Measurements from ENCODE around the gene STH. TPM values are rescaled to one million over a fixed set of nuclear protein-coding genes. Genes with fewer than 3 reads are reported as not detected.
A peak's percentile ranks its signal among the peaks of the same experiment; 100 is the strongest.

Gene STH
- total and polyA plus RNA-seq, 2 of the 4 experiments (the other 2 are of a cell fraction), result not detected

DNA sequence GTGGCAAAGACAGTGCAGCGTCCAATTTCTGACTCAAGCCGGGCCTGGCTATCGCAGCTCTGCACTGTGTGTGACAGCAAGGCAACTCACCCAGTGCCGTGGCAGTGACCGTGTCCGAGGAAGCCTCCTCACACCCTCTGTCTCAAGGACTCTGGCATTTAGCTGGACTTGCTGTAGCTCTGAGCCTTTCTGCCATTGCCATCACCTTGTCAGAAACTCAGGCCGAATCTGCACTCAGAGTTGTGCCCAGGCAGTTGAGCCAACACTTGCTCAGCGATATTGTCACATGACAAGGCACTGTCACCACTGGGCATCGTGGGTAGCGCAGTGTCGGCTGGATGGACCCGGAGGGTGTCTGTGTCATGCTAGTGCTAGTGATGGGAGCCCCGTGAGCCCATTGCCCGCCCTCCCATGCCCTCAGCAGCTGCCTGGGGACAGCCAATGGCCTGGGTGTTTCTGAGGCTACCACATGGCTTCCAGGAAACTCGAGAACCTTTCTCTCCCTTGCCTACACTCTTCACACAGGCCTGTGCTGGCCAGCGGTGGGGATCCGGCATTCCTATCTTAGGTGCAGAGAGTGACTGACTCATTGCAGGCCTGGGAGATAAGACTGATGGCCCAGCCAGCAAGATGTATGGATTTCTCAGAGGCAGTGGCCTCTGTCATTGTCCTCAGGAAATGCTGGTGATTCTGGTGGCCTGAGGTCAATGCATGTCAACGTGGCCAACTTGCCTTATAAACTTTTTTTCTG is 22.1 kb upstream of the STH start:
- Histone ChIP-seq H3K4ac (ENCODE audit: low read depth, low read length) (no peak overlapping the region), H3K27me3 (ENCODE audit: control insufficient read depth, insufficient read depth, low read length) (peaks cover 42% of the 10 kb centered on the region), H3K9me1 (ENCODE audit: insufficient read depth, low read length) (no peaks in the 10 kb centered on the region), H2BK15ac (ENCODE audit: low read depth, low read length) (no peak overlapping the region), H3K9me3 (ENCODE audit: control insufficient read depth, insufficient read depth, low read length) (0 out of 2 replicates have a peak, but pooled peaks cover 2% of the 10 kb centered on the region), H3K23ac (ENCODE audit: low read depth, low read length) (no peak overlapping the region), H3K27ac (ENCODE audit: insufficient read depth, low read length) (no peak overlapping the region), H4K8ac (ENCODE audit: low read depth in 2 of 2, low read length in 2 of 2) (no peak overlapping the region), H3K36me3 (ENCODE audit: control insufficient read depth, insufficient read depth, low read length) (no peaks in the 10 kb centered on the region), H3K4me3 (ENCODE audit: insufficient read depth, low read depth, low read length) (no peak overlapping the region), H2AK5ac (ENCODE audit: low read depth, low read length) (no peak overlapping the region), H3K4me1 (ENCODE audit: control insufficient read depth, insufficient read depth, low read length) (no peaks in the 10 kb centered on the region), H4K20me1 (ENCODE audit: insufficient read depth, low read length) (no peaks in the 10 kb centered on the region), H2BK20ac (ENCODE audit: low read depth, low read length) (no peak overlapping the region), H2BK5ac (ENCODE audit: low read depth, low read length, poor library complexity, severe bottlenecking) (no peak overlapping the region), H3K18ac (ENCODE audit: low read depth, low read length) (no peak overlapping the region), H3K4me2 (ENCODE audit: low read depth, low read length) (no peak overlapping the region), H2AFZ (replicated peaks; ENCODE audit: low read length, poor library complexity) (no peak overlapping the region), H2AK9ac (replicated peaks; ENCODE audit: low read depth, low read length, poor library complexity) (no peak overlapping the region), H3K79me1 (ENCODE audit: low read depth in 1 of 2, low read length in 2 of 2) (no peaks in the 10 kb centered on the region), H3K9ac (ENCODE audit: low read depth, low read length) (no peak overlapping the region), H4K91ac (ENCODE audit: insufficient read depth, low read depth, low read length) (no peak overlapping the region), H2BK120ac (ENCODE audit: low read depth, low read length) (no peak overlapping the region), H3K14ac (replicated peaks; ENCODE audit: low read depth, low read length) (no peak overlapping the region), H4K5ac (ENCODE audit: low read depth, low read length) (no peak overlapping the region), H3K56ac (ENCODE audit: extremely low read depth, insufficient read depth, low read length) (no peak overlapping the region)
- dilution Hi-C loops (cut with HindIII; ENCODE audit: low sequenced_read_pairs, unreplicated experiment) (no loop called here), intact Hi-C loops (cut with micrococcal nuclease) (no loop called here), in situ Hi-C loops (cut with MboI; ENCODE audit: low sequenced_read_pairs) (no loop called here)
- ATAC-seq (ENCODE audit: low read depth), result peak; percentile 72
- TF ChIP-seq, protein P1, sequence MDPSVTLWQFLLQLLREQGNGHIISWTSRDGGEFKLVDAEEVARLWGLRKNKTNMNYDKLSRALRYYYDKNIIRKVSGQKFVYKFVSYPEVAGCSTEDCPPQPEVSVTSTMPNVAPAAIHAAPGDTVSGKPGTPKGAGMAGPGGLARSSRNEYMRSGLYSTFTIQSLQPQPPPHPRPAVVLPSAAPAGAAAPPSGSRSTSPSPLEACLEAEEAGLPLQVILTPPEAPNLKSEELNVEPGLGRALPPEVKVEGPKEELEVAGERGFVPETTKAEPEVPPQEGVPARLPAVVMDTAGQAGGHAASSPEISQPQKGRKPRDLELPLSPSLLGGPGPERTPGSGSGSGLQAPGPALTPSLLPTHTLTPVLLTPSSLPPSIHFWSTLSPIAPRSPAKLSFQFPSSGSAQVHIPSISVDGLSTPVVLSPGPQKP (IDR thresholded peaks at IDR 0.05; ENCODE audit: borderline replicate concordance, low read depth, low read length), result no peak
- TF ChIP-seq MAZ (IDR thresholded peaks at IDR 0.05; ENCODE audit: borderline replicate concordance, low read depth, low read length) (no peak), RCOR1 (IDR thresholded peaks at IDR 0.05; ENCODE audit: insufficient replicate concordance, low read length) (no peak), RFX5 (IDR thresholded peaks at IDR 0.05; ENCODE audit: low read depth, low read length) (no peak), NFE2L2 (IDR thresholded peaks at IDR 0.05; ENCODE audit: low read depth, low read length) (no peak), CHD1 (IDR thresholded peaks at IDR 0.05; ENCODE audit: low read depth, low read length) (no peak), MAFK (IDR thresholded peaks at IDR 0.05; ENCODE audit: low read depth, low read length) (no peak)
- TF ChIP-seq, protein P2, sequence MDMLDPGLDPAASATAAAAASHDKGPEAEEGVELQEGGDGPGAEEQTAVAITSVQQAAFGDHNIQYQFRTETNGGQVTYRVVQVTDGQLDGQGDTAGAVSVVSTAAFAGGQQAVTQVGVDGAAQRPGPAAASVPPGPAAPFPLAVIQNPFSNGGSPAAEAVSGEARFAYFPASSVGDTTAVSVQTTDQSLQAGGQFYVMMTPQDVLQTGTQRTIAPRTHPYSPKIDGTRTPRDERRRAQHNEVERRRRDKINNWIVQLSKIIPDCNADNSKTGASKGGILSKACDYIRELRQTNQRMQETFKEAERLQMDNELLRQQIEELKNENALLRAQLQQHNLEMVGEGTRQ (IDR thresholded peaks at IDR 0.05; ENCODE audit: low read depth, low read length), result no peak
- no TSS peak for BruUV-seq (replicated peaks)
- ChIA-PET CTCF (no interaction called here), POLR2A (ENCODE audit: unreplicated experiment) (no interaction called here)
- 82% methylated on average over 10 of the region's 18 CpGs; no CpG with 5 or more reads in 1 of the 2 experiments for WGBS, 2 experiments (ENCODE audit: extremely low coverage in 2 of 2, insufficient read length in 1 of 2)
- peak; percentile 22 for DNase-seq

All from IMR-90 (cell line).